Measurements from ENCODE around the gene TRAM2.

GRCh38 chr6:52588087-52588709, 11.3 kb upstream of the TRAM2 start:
- TF ChIP-seq POLR2A (IDR thresholded peaks at IDR 0.05; ENCODE audit: low read depth, low read length) (no peak), EZH2 (IDR thresholded peaks at IDR 0.05; ENCODE audit: borderline replicate concordance, low read depth, low read length, severe bottlenecking) (no peak), MAX (IDR thresholded peaks at IDR 0.05; ENCODE audit: insufficient read depth, insufficient read length) (no peak), FOS (IDR thresholded peaks at IDR 0.05; ENCODE audit: borderline replicate concordance, insufficient read depth, low read length) (no peak), MYC (IDR thresholded peaks at IDR 0.05; ENCODE audit: low read depth, low read length) (no peak), POLR2AphosphoS5 (IDR thresholded peaks at IDR 0.05; ENCODE audit: insufficient read depth, low read depth, low read length) (no peak)
- TF ChIP-seq, protein P1, sequence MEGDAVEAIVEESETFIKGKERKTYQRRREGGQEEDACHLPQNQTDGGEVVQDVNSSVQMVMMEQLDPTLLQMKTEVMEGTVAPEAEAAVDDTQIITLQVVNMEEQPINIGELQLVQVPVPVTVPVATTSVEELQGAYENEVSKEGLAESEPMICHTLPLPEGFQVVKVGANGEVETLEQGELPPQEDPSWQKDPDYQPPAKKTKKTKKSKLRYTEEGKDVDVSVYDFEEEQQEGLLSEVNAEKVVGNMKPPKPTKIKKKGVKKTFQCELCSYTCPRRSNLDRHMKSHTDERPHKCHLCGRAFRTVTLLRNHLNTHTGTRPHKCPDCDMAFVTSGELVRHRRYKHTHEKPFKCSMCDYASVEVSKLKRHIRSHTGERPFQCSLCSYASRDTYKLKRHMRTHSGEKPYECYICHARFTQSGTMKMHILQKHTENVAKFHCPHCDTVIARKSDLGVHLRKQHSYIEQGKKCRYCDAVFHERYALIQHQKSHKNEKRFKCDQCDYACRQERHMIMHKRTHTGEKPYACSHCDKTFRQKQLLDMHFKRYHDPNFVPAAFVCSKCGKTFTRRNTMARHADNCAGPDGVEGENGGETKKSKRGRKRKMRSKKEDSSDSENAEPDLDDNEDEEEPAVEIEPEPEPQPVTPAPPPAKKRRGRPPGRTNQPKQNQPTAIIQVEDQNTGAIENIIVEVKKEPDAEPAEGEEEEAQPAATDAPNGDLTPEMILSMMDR (IDR thresholded peaks at IDR 0.05; ENCODE audit: extremely low read depth in 1 of 2, insufficient read depth in 1 of 2, low read depth in 1 of 2, low read length in 2 of 2), result no peak

Measured in endothelial cell of umbilical vein (primary cell).